Large intestine (tissue), 12 donors: ENCODE results near the gene LRP2BP. TPM values are rescaled to one million over a fixed set of nuclear protein-coding genes. Genes with fewer than 3 reads are reported as not detected.
A peak's percentile ranks its signal among the peaks of the same experiment; 100 is the strongest.

Experiments used
- DNase-seq, 2 donors: peaks; one replicate each; pipeline versions ENCODE4 v3.0.0 to v3.0.0-alpha.2; 2013
- H3K27ac ChIP-seq: one replicate; pipeline ENCODE4 v1.5.1; 2013; ENCODE audit warnings: low read length
- H3K27me3 ChIP-seq: 2 replicates; pipeline ENCODE4 v1.6.1; 2013; ENCODE audit warnings: low read length; ENCODE audit not compliant: control insufficient read depth, insufficient read depth
- H3K36me3 ChIP-seq: 2 replicates; pipeline ENCODE4 v1.6.1; 2013; ENCODE audit warnings: low read length; ENCODE audit not compliant: control insufficient read depth, insufficient read depth
- H3K4me1 ChIP-seq: one replicate; pipeline ENCODE4 v1.6.1; 2013; ENCODE audit warnings: low read length; ENCODE audit not compliant: control insufficient read depth, insufficient read depth
- H3K4me3 ChIP-seq: one replicate; pipeline ENCODE4 v1.5.1; 2013; ENCODE audit warnings: low read length
- H3K9me3 ChIP-seq: one replicate; pipeline ENCODE4 v1.6.1; 2013; ENCODE audit warnings: mild to moderate bottlenecking, low read depth, low read length, moderate library complexity; ENCODE audit not compliant: control insufficient read depth
- WGBS: methylation state at CpG from one replicate; pipeline ENCODE4 v1.1.5; 2013; ENCODE audit warnings: low lambda C conversion rate; ENCODE audit not compliant: insufficient coverage; 5-methylcytosine and 5-hydroxymethylcytosine counted together
- long read RNA-seq, 11 donors: transcript quantifications; one replicate each; lab custom pipeline, GENCODE V29; 2026
- polyA plus RNA-seq: library from polyadenylated mRNA; unstranded; fragments of 120-200 nt; gene quantifications from one replicate; pipeline ENCODE4 v1.2.1, GENCODE V29; 2013

Gene LRP2BP
- 2.6 TPM for polyA plus RNA-seq
- long read RNA-seq, donor 1, result 0 reads
- long read RNA-seq, donor 2, result 0 reads
- long read RNA-seq, donor 3, partial matches to known transcripts, result 17 of 17 reads
- long read RNA-seq, donor 3, other reads (novel, unspliced or antisense), result 0 of 17 reads
- long read RNA-seq, donor 4, result 0 reads
- long read RNA-seq, donor 5, result 0 reads
- long read RNA-seq, donor 6, result 0 reads
- long read RNA-seq, donor 7, result 0 reads
- long read RNA-seq, donor 8, partial matches to known transcripts, result 8 of 8 reads
- long read RNA-seq, donor 8, other reads (novel, unspliced or antisense), result 0 of 8 reads
- long read RNA-seq, donor 9, result 0 reads
- long read RNA-seq, donor 10, result 0 reads
- long read RNA-seq, donor 11, result 0 reads

DNA sequence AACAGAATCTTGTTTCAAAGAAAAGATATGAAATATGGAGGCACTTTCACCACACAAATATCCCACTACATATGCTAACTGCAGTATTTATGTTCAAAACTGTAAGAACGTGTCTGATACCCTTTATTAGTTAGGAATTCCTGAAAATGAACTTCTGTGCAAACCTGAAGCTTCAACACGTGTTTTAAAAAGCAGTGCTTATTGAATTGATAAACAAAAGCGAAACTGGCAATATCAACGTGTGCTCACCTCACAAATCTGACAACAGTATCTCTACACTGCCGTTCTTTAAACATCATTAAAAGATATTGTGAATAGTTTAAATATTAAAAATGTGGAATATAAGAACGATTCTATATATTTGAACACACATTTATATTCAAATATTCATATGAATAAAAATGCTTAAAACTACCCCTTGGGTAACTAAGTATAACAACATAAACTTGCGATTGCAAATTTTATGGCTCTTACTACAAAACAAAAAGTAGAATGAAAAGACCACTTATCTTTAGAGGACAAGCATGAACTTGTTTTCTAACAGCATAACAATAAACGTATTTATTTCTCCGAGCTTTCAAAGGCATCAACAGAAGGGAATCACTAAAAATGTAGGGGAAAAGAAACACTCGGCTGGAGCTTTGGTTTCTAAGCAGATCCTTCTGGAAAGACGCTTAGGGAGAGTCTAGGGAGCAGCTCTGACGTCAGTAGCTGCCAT is at the start of gene LRP2BP:
TSS of gene LRP2BP (minus strand) at position 687 of the 718 bp plus-strand sequence. CDS start 17,738 bp downstream, outside the sequence.
- Histone ChIP-seq H3K27me3 (no peaks in the 10 kb centered on the region), H3K4me3 (peak within 1 kb of the TSS; percentile 89), H3K9me3 (no peaks in the 10 kb centered on the region), H3K27ac (peak within 1 kb of the TSS; percentile 100), H3K4me1 (peaks cover 6% of the 10 kb centered on the region), H3K36me3 (peaks cover 9% of the 10 kb centered on the region)
- peak in 1 of 2 donors; percentile 37 for DNase-seq
- WGBS, result 30% methylated on average over 2 of the region's 12 CpGs

DNA sequence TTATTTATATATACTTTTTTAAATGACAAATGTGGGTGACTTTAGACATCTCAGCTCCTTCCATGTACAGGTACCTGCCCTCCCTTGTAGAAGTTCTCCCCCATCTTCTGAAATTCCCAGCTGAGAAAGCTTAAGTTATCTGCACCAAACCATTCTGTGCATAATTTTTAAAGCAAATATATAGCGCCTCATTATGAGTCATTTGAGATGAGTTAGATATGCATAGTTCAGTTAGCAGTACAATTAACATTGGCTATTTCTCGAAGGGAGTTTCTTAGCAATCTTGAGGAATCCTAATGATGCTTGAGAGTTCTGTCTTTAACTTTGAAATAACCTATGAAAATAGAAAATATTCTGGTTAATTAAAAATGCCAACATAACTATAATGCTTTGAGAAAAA is 49.5 kb upstream of the LRP2BP start:
- no peaks in the 10 kb centered on the region for H3K36me3 ChIP-seq
- no peak for DNase-seq
- no peaks in the 10 kb centered on the region for H3K4me1 ChIP-seq
- H3K27ac ChIP-seq, result no peak overlapping the region
- no peaks in the 10 kb centered on the region for H3K9me3 ChIP-seq
- H3K4me3 ChIP-seq, result no peak overlapping the region
- no peaks in the 10 kb centered on the region for H3K27me3 ChIP-seq
- WGBS, result 86% methylated on average over 2 of the region's 2 CpGs

DNA sequence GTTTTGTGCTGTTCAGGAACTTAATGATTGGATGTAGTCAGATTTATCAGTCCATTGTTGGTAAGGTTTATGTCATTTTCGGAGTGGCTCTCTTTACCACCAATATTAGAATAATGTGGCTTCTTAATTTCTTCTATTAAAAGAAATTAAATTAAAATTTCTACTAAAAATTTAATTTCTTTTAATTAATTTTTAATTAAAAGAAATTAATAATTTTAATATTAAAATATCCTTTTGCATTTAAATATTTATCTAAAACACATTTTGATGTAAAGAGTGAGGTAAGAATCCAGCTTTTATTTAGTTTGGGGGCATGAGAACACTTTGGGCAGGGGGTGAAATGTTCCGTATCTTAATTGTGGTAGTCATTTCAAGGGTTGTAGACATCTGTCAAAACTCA is 45.8 kb upstream of the LRP2BP start:
- H3K4me3 ChIP-seq, result no peak overlapping the region
- no peak overlapping the region for H3K27ac ChIP-seq
- DNase-seq, result no peak
- H3K9me3 ChIP-seq, result no peaks in the 10 kb centered on the region
- WGBS, result 100% methylated on average over 1 of the region's 2 CpGs
- H3K4me1 ChIP-seq, result no peaks in the 10 kb centered on the region
- no peaks in the 10 kb centered on the region for H3K36me3 ChIP-seq
- H3K27me3 ChIP-seq, result peaks cover 2% of the 10 kb centered on the region

DNA sequence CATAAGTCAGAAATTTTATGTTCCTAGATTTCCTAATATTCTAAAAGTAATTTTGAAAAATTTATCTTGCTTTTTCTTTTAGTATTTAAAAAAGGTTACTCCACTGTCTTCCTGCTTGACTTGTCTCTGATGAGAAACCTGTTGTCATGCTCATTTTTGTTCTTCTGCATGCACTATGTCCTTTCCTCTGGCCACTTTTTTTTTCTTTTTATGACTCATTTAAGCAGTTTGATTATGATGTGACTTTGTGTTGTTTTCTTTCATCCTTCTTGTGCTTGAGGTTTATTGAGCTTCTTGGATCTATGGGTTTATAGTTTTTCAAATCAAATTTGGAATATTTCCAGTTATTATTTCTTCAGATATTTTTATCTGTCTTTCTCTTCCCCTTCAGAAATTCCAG is 42.1 kb upstream of the LRP2BP start:
- no peak overlapping the region for H3K27ac ChIP-seq
- no peaks in the 10 kb centered on the region for H3K4me1 ChIP-seq
- H3K9me3 ChIP-seq, result no peaks in the 10 kb centered on the region
- peaks cover 2% of the 10 kb centered on the region for H3K27me3 ChIP-seq
- DNase-seq, result no peak
- H3K36me3 ChIP-seq, result no peaks in the 10 kb centered on the region
- no peak overlapping the region for H3K4me3 ChIP-seq

DNA sequence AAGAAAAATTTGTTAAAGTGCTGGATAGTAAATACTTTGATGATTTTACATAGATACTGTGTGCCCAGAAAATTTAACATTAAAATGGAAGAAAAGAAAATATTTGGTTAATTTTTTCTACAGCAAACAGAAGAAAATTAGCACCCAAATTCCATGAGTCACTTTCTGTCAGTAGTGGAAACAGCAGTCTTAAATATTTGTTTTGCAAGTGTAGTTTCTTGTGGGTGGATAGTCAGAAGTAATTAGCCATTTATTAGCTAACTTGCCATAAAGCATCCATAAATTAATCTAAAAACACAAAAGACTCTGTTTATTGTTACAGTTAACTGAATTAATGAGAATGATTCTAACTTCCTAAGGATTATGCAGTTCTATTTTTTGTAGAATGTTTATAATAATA is 39.7 kb upstream of the LRP2BP start:
- Histone ChIP-seq H3K27ac (no peak overlapping the region), H3K4me1 (no peaks in the 10 kb centered on the region), H3K4me3 (no peak overlapping the region), H3K36me3 (no peaks in the 10 kb centered on the region), H3K27me3 (peaks cover 2% of the 10 kb centered on the region), H3K9me3 (no peaks in the 10 kb centered on the region)
- no peak for DNase-seq

DNA sequence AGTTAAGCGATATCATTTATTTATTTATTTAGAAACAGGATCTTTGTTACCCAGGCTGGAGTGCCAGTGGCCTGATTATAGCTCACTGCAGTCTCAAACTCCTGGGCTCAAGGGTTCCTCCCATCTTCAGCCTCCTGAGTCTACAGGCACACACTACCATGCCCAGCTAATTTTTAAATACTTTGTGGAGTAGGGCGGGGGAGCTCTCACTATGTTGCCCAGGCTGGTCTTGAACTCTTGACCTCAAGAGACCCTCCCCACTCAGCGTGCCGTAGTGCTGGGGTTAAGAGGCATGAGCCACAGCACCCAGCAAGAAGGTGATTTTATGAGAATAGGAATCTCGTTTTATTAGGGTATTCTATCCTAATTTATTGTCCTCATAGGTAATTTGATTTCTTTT is 33.9 kb upstream of the LRP2BP start:
- Histone ChIP-seq H3K4me1 (peaks cover 6% of the 10 kb centered on the region), H3K36me3 (no peaks in the 10 kb centered on the region), H3K4me3 (no peak overlapping the region), H3K9me3 (no peaks in the 10 kb centered on the region), H3K27me3 (no peaks in the 10 kb centered on the region), H3K27ac (no peak overlapping the region)
- DNase-seq, result no peak
- 100% methylated on average over 1 of the region's 5 CpGs for WGBS

DNA sequence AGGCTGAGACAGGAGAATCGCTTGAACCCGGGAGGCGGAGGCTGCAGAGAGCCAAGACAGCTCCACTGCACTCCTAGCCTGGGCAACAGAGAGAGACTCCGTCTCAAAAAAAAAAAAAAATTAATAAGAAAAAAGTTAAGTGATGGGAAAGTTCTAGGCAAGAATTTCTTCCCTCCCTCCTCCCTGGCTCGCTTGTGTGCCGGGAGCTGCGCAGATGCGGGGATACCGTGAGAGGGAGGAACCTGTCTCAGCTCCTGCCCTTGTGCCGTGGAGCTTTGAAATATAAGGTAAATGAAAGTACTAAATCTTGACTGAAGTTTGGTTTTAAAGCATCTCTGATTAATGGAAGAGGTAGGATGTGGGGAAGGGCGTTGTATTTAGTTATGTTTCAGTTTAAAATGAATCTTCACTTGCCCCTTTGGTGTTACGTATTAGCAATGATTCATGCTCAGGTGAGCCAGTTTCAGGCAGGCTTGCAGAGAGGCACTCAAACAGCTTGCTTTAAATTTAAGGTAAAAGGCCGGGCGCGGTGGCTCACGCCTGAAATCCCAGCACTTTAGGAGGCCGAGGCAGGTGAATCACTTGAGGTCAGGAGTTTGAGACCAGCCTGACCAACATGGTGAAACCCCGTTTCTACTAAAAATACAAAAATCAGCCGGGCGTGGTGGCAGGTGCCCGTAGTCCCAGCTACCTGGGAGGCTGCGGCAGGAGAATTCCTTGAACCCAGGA is 31.4 kb upstream of the LRP2BP start:
- WGBS, result 90% methylated on average over 2 of the region's 22 CpGs
- no peak overlapping the region for H3K4me3 ChIP-seq

DNA sequence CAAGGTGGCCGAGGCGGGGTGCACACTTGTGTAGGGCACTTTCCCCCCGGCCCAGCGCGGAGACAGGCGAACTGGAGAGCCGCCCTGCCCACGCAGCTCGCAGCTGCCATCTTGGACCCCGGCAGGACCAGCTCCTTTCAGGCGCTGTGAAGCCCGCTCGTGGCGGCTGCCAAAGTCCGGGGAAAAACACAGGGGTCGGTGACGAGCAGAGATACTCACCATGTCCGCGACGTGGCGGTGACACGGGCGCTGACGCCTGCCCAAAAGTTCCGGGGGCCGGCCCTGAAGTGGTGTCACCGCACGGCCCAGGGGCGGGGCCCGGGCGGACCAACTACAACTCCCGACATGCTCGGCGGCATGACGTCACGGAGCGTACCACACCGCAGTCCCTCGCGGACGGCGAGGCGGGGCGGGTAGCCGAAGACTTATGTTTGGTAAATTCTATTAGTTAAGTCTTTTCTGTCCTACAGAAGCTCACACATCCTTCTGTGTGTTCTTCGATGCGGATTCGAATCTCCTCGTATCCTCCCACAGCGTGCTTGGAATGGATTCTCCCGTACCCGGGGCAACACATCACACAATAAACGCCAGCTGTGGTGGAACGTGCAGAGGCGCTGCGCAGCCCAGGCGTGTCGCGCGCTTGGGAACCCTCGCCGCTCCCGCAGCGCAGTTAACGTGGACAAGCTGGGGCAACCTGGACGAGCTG is 30.1 kb upstream of the LRP2BP start, which contains the start of gene UFSP2:
TSS of gene UFSP2 (minus strand) at position 318 of the 706 bp plus-strand sequence. CDS start at position 222, 96 bp downstream.
- DNase-seq, result peak; percentile 90 to 93
- peak within 1 kb of the TSS; percentile 94 for H3K4me3 ChIP-seq
- H3K27me3 ChIP-seq, result no peaks in the 10 kb centered on the region
- peaks cover 6% of the 10 kb centered on the region for H3K4me1 ChIP-seq
- H3K27ac ChIP-seq, result peak within 1 kb of the TSS; percentile 66
- WGBS, result no CpG with 5 or more reads among the region's 66 CpGs
- H3K36me3 ChIP-seq, result peaks cover 12% of the 10 kb centered on the region
- H3K9me3 ChIP-seq, result no peaks in the 10 kb centered on the region

More for the DNA sequence above, 31.4 kb upstream of the LRP2BP start:
- Histone ChIP-seq H3K27ac (no peak overlapping the region), H3K36me3 (peaks cover 2% of the 10 kb centered on the region), H3K4me1 (peaks cover 6% of the 10 kb centered on the region), H3K27me3 (no peaks in the 10 kb centered on the region), H3K9me3 (no peaks in the 10 kb centered on the region)
- DNase-seq, result no peak

DNA sequence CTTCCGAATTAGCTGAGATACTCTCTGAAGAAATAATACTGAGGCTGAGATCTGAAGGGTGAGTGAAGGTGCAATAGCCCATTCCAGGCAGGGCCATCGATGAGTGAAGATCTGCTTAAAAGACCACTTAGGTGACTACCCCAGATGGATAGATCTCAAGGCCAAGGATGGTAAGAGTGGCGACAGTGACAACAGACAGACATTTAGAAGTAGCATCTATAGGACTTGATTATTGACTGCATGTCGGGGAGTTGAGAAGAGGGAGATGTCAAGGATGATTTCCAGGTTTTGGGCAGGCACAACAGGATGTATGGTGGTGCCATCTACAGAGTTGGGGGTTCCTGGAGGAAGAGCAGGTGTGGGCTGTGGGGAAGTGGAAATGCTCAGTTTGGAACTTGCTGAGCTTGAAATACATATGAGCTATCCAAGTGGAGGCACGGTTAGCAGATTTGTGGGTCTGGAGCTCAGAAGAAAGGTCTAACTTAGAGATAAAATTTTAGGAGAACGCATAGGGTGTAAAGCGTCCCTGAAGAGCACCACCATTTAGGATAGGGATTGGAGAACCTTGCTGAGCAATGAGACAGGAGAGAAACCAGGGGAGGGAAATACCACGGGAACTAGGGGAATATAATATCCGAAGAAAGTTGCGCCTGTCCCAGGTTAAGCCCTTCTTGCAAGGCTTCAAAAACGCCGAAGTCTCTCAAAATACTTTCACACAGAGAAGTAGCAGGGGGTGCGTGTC is 29.4 kb upstream of the LRP2BP start:
- Histone ChIP-seq H3K36me3 (peaks cover 12% of the 10 kb centered on the region), H3K27ac (peak overlapping the region; percentile 66), H3K4me1 (peaks cover 6% of the 10 kb centered on the region), H3K4me3 (peak overlapping the region; percentile 94), H3K27me3 (no peaks in the 10 kb centered on the region), H3K9me3 (no peaks in the 10 kb centered on the region)
- no peak for DNase-seq
- 0% methylated on average over 2 of the region's 13 CpGs for WGBS
